CD14-positive monocyte (primary cell): ENCODE results near the gene PPP4R3B. TPM values are rescaled to one million over a fixed set of nuclear protein-coding genes. Genes with fewer than 3 reads are reported as not detected.

Experiments
- DNase-seq, 3 donors: peaks; one replicate each; pipeline ENCODE4 v3.0.0-alpha.2; 2011 to 2022
- H2AFZ ChIP-seq: 2 replicates; pipeline ENCODE4 v1.6.0; 2012; ENCODE audit warnings: mild to moderate bottlenecking, low read depth, low read length, inconsistent platforms; ENCODE audit not compliant: insufficient read depth, poor library complexity, severe bottlenecking
- H3K27ac ChIP-seq, 2 donors: 1 replicate in 1 of 2; 2 replicates in 1 of 2; pipeline ENCODE4 v1.5.1; 2012 to 2013; ENCODE audit warnings: low read length in 2 of 2, control low read depth in 1 of 2, inconsistent platforms in 1 of 2, low read depth in 1 of 2, mild to moderate bottlenecking in 1 of 2
- H3K27me3 ChIP-seq, 2 donors: one replicate each; pipeline versions ENCODE4 v1.6.0 to v1.6.1; 2011 to 2013; ENCODE audit warnings: low read length in 2 of 2; ENCODE audit not compliant: control insufficient read depth in 2 of 2, insufficient read depth in 2 of 2
- H3K36me3 ChIP-seq, 2 donors: replicated peaks in 1 of 2; 1 replicate in 1 of 2; 2 replicates in 1 of 2; pipeline versions ENCODE4 v1.5.1 to v1.6.1; 2012 to 2013; ENCODE audit warnings: low read length in 2 of 2, control low read depth in 1 of 2, inconsistent platforms in 1 of 2, mild to moderate bottlenecking in 1 of 2; ENCODE audit not compliant: insufficient read depth in 2 of 2, control insufficient read depth in 1 of 2
- H3K4me1 ChIP-seq, 2 donors: 1 replicate in 1 of 2; 2 replicates in 1 of 2; pipeline versions ENCODE4 v1.5.1 to v1.6.1; 2012 to 2013; ENCODE audit warnings: low read length in 2 of 2, control low read depth in 1 of 2, inconsistent platforms in 1 of 2, mild to moderate bottlenecking in 1 of 2, moderate library complexity in 1 of 2; ENCODE audit not compliant: insufficient read depth in 2 of 2, control insufficient read depth in 1 of 2
- H3K4me2 ChIP-seq: replicated peaks from 2 replicates; pipeline ENCODE3; 2012; ENCODE audit warnings: low read length, moderate library complexity, mild to moderate bottlenecking; ENCODE audit not compliant: poor library complexity, severe bottlenecking; ENCODE audit errors: extremely low read depth
- H3K4me3 ChIP-seq, 3 experiments: fragments of 200-600 bp in 1 of 3; sonication (generic) in 1 of 3; replicated peaks in 1 of 3; 1 replicate in 2 of 3; 2 replicates in 1 of 3; pipeline ENCODE4 v1.5.1; 2011 to 2013; ENCODE audit warnings: low read length in 3 of 3, mild to moderate bottlenecking in 3 of 3, control low read depth in 2 of 3, low read depth in 2 of 3, inconsistent platforms in 1 of 3, moderate library complexity in 1 of 3
- H3K79me2 ChIP-seq: 2 replicates; pipeline ENCODE4 v1.6.0; 2012; ENCODE audit warnings: mild to moderate bottlenecking, control low read depth, inconsistent platforms, low read length, moderate library complexity; ENCODE audit not compliant: insufficient read depth
- H3K9ac ChIP-seq: 2 replicates; pipeline ENCODE4 v1.6.0; 2017; ENCODE audit warnings: low read length, mild to moderate bottlenecking; ENCODE audit not compliant: insufficient read depth, poor library complexity, severe bottlenecking
- H3K9me3 ChIP-seq, 2 donors: replicated peaks in 1 of 2; 1 replicate in 1 of 2; 2 replicates in 1 of 2; pipeline versions ENCODE4 v1.5.1 to v1.6.1; 2012 to 2013; ENCODE audit warnings: low read length in 2 of 2, control low read depth in 1 of 2; ENCODE audit not compliant: control insufficient read depth in 1 of 2, insufficient read depth in 1 of 2
- H4K20me1 ChIP-seq: 2 replicates; pipeline ENCODE4 v1.6.0; 2012; ENCODE audit warnings: mild to moderate bottlenecking, low read length, control low read depth, moderate library complexity; ENCODE audit not compliant: insufficient read depth
- H3K27ac Mint-ChIP-seq, 7 donors: one replicate each; pipeline ENCODE4 v1.8.0; 2020; ENCODE audit warnings: mild to moderate bottlenecking in 7 of 7, mixed read lengths in 7 of 7, moderate library complexity in 6 of 7, inconsistent platforms in 2 of 7
- H3K27me3 Mint-ChIP-seq, 3 donors: one replicate each; pipeline ENCODE4 v1.8.0; 2021 to 2022; ENCODE audit warnings: low read depth in 3 of 3, mild to moderate bottlenecking in 3 of 3, mixed read lengths in 3 of 3, moderate library complexity in 3 of 3, inconsistent platforms in 1 of 3
- H3K36me3 Mint-ChIP-seq, 2 donors: one replicate each; pipeline ENCODE4 v1.8.0; 2020; ENCODE audit warnings: mixed read lengths in 2 of 2, inconsistent platforms in 1 of 2, mild to moderate bottlenecking in 1 of 2
- H3K4me1 Mint-ChIP-seq: one replicate; pipeline ENCODE4 v1.8.0; 2020; ENCODE audit warnings: mild to moderate bottlenecking, mixed read lengths
- H3K4me3 Mint-ChIP-seq, 2 donors: one replicate each; pipeline ENCODE4 v1.8.0; 2020; ENCODE audit warnings: mild to moderate bottlenecking in 2 of 2, mixed read lengths in 2 of 2, moderate library complexity in 1 of 2
- H3K9me3 Mint-ChIP-seq, 7 donors: one replicate each; pipeline ENCODE4 v1.8.0; 2020 to 2022; ENCODE audit warnings: mixed read lengths in 7 of 7, mild to moderate bottlenecking in 6 of 7, moderate library complexity in 6 of 7, inconsistent platforms in 2 of 7
- CTCF ChIP-seq: fragments of 200-600 bp; IDR thresholded peaks from one replicate; pipeline ENCODE4 v1.8.0; 2022; ENCODE audit warnings: antibody characterized with exemption, mild to moderate bottlenecking
- WGBS: methylation state at CpG from one replicate; pipeline ENCODE4 v1.1.5; 2013; ENCODE audit warnings: missing lambda C conversion rate; ENCODE audit not compliant: insufficient coverage; 5-methylcytosine and 5-hydroxymethylcytosine counted together
- intact Hi-C, 2 donors: fragments of 100-400 bp; cut with micrococcal nuclease; formaldehyde crosslinking; loops; one replicate each; pipeline versions ENCODE4 v1.15.0 to v1.15.1; 2023
- polyA plus RNA-seq, 3 donors: library from polyadenylated mRNA; depleted of rRNA in 1 of 3; unstranded in 2 of 3; stranded (reverse) in 1 of 3; fragments of 300-500 nt in 2 of 3; fragments of >200 nt in 1 of 3; fragmentation: Illumina TruSeq in 2 of 3; gene quantifications; 1 replicate in 2 of 3; 2 replicates in 1 of 3; pipeline ENCODE4 v1.2.3, GENCODE V29; 2012 to 2021

PPP4R3B gene
- polyA plus RNA-seq, 3 donors: 13.3 to 41.1 (median 30.2) TPM

- intact Hi-C loops: loop anchor here (10.0 kb wide), 3 partner anchors 196 to 886 kb away; partner anchors contain the start of genes CCDC88A (in 1 of the 2), CLHC1 (in 1 of the 2), EML6 (in 1 of the 2) and RPS27A (in 1 of the 2)
- H3K27me3 ChIP-seq: no peaks in the 10 kb centered on the region
- Mint-ChIP-seq H3K27ac (peak overlapping the region in 3 of 7 donors; percentile 23 to 69 (median 25)), H3K4me3 (no peak overlapping the region), H3K27me3 (peaks cover 0 to 2% (median 0%) of the 10 kb centered on the region in 3 donors), H3K4me1 (peaks cover 18% of the 10 kb centered on the region), H3K9me3 (no peaks in the 10 kb centered on the region), H3K36me3 (peaks cover 46 to 67% of the 10 kb centered on the region in 2 donors)
- H3K27ac ChIP-seq: no peak overlapping the region
- H3K9ac ChIP-seq: no peak overlapping the region
- no peak overlapping the region for H2AFZ ChIP-seq
- peaks cover 42 to 81% of the 10 kb centered on the region in 2 donors for H3K36me3 ChIP-seq
- peaks cover 100% of the 10 kb centered on the region for H3K79me2 ChIP-seq
- H3K4me3 ChIP-seq: no peak overlapping the region
- no peaks in the 10 kb centered on the region for H3K9me3 ChIP-seq
- peaks cover 91% of the 10 kb centered on the region for H4K20me1 ChIP-seq
- no peak for DNase-seq
- TF ChIP-seq CTCF: no peak
- no CpG with 5 or more reads among the region's 3 CpGs for WGBS
- peaks cover 5 to 9% of the 10 kb centered on the region in 2 donors for H3K4me1 ChIP-seq
- no peak overlapping the region for H3K4me2 ChIP-seq
These were observed 6.3 kb downstream of the PPP4R3B start for GRCh38 chr2:55610954-55611743.

GRCh38 chr2:55609938-55610578, 7.4 kb downstream of the PPP4R3B start:
- Histone ChIP-seq H3K27me3 (no peaks in the 10 kb centered on the region), H3K36me3 (peaks cover 39 to 76% of the 10 kb centered on the region in 2 donors), H3K79me2 (peaks cover 100% of the 10 kb centered on the region), H2AFZ (no peak overlapping the region), H3K27ac (no peak overlapping the region), H3K4me1 (no peaks in the 10 kb centered on the region), H4K20me1 (peaks cover 91% of the 10 kb centered on the region), H3K4me2 (no peak overlapping the region), H3K4me3 (no peak overlapping the region), H3K9ac (no peak overlapping the region), H3K9me3 (no peaks in the 10 kb centered on the region)
- Mint-ChIP-seq H3K4me1 (peaks cover 9% of the 10 kb centered on the region), H3K9me3 (no peaks in the 10 kb centered on the region), H3K4me3 (no peak overlapping the region), H3K36me3 (peaks cover 41 to 62% of the 10 kb centered on the region in 2 donors), H3K27me3 (peaks cover 0 to 2% (median 0%) of the 10 kb centered on the region in 3 donors), H3K27ac (peak overlapping the region in 2 of 7 donors; percentile 6 to 33)
- no peak for TF ChIP-seq CTCF
- intact Hi-C loops: loop anchor here (10.0 kb wide), 3 partner anchors 195 to 885 kb away; partner anchors contain the start of genes CCDC88A (in 1 of the 2), CLHC1 (in 1 of the 2), EML6 (in 1 of the 2) and RPS27A (in 1 of the 2)
- no peak for DNase-seq
- no CpG with 5 or more reads among the region's 1 CpG for WGBS
